ENCODE results near the gene ZBTB7C.

Gene ZBTB7C

DNA sequence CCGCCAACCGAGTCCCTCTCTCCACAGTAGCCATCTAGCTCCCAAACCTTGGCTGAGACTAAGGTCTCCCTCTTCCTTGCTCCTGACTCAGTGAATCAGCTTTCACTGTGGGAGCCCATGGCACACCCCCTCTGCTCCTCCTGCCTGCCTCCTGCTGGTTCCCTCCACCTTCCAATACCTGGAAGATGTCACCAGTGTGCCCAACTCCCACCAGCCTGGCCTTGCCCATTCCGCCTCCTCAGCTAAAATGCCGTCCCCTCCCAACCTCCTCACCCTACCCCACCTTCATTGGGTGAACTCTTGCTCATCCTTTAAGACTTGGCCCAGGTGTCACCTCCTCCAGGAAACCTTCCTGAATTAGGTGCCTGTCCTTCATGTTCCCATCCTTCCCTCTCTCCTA lies 348.8 kb downstream of the ZBTB7C start:
- TF ChIP-seq, protein P1, sequence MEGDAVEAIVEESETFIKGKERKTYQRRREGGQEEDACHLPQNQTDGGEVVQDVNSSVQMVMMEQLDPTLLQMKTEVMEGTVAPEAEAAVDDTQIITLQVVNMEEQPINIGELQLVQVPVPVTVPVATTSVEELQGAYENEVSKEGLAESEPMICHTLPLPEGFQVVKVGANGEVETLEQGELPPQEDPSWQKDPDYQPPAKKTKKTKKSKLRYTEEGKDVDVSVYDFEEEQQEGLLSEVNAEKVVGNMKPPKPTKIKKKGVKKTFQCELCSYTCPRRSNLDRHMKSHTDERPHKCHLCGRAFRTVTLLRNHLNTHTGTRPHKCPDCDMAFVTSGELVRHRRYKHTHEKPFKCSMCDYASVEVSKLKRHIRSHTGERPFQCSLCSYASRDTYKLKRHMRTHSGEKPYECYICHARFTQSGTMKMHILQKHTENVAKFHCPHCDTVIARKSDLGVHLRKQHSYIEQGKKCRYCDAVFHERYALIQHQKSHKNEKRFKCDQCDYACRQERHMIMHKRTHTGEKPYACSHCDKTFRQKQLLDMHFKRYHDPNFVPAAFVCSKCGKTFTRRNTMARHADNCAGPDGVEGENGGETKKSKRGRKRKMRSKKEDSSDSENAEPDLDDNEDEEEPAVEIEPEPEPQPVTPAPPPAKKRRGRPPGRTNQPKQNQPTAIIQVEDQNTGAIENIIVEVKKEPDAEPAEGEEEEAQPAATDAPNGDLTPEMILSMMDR (IDR thresholded peaks at IDR 0.05), result no peak

DNA sequence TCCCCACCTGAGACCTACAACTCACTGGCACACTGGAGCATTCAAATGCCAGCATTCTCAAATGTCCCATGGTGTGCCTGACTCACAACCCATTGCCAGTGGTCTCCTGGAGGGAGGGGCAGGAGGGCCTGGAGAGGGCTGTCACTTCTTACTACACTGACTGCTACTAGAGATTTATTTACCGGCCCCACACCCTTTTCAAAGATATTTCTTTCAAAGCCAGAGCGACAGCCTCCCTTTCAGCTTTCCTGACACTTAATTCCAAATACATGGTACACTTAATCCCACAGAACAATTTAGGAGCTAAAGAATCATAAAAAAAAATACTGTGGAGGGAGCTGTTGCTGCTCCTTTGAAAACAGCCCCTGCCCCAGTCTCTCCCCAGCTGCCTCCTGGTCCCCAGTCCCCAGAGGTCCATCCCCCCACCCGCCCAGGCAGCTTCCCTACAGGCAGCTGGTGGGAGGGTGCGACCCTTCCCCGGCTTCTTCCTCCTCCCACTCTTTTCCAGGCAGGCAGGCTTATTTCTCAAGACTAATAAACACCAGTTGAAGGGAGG lies 349.6 kb downstream of the ZBTB7C start:
- TF ChIP-seq, protein P1 (IDR thresholded peaks at IDR 0.05), result no peak

DNA sequence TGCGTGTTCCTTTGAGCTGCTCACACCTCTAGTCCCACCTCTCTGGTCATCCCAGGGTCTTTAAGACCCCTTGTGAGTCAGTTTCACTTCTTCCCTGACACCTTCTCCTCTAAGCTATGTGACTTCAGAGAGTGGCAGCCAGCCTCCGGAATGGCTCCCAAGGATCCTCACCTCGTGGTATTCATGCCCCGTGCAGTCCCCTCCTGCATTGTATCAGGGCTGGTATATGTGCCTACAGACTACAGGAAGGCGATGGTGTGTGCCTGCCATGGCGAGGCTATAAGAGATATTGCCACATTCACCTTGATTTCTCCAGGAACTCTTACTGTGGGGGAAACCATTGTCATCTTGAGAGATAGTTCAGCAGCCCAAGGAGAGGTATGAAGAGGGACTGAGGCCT lies 350.7 kb downstream of the ZBTB7C start:
- TF ChIP-seq, protein P1 (IDR thresholded peaks at IDR 0.05), result no peak

DNA sequence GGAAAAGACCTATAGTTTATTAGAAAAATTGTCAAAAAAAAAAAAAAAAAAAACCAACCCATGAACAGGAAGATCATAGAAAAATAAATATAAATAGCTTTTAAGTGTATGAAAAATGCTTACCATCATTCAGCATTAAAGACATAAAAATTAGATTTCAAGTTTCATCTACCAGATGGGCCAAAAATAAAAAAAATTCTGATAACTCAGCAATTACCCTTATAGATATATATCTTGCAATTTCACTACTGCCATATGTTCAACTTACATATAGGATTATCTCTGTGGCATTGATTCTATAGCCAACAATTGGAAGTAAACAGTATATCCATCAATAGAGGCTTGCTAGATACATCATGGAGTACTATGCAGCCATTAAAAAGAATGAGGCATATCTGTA lies 352.2 kb downstream of the ZBTB7C start:
- TF ChIP-seq, protein P1 (IDR thresholded peaks at IDR 0.05), result no peak

DNA sequence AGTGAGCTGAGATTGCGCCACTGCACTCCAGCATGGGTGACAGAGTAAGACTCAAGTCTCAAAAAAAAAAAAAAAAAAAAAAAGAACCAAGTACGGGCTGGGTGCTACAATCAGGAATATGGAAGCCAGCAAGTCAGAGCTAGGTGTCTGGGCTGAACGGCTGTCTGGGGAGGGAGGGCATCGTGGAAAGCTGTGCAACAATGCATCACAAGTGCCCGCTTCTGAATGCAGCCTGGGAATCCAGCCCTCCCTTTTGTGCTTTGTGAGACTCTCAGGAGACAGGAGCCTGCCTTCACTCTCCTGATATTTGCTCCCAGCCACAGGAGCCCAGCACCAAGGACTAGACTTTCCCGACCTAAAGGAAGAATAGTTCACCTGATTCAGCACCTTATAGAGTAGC lies 353.8 kb downstream of the ZBTB7C start:
- TF ChIP-seq, protein P1 (IDR thresholded peaks at IDR 0.05), result no peak

DNA sequence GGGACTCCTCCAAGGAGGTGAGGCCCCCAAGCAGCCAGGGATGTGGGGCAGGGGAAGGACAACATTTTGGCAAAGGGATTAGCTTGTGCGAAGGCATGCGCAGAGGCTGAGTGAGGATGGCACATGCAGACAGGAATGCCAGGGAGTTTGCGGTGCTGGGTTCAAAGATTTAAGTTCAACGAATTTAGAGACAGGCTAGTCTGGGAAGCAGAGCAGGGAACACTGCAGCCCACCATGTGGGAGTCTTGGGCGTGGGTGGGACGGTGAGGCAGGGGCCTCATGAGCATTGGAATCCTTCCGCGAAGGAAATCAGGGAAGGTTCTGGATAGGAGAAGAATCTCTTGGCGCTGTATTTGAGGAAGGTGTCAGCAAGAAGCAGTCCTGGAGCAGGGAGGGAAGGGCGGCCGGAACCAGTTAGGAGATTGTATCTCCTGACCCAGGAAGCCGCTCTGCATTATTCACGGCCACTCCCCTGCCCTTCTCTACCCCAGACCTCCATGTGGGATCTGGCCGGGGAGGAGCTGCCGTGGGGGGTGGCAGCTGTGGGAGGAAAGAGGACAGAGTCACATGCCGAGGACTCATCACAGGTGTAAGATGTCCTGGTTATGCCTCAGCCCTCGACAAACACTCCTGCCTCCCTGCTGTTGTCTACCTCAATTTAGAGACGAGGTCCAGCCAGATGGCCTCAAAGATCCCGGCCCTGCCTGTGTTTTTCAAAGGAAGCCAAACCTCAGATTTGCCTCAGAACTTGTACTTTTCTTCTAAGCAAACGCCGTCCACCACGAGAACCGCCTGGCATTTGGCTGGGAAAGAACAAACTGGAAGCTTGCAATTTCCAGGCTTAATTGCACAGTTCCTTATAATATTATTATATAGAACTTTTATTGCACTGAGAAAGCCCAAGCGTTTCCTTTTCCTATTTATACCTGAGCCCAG lies 355.0 kb downstream of the ZBTB7C start:
- TF ChIP-seq, protein P1 (IDR thresholded peaks at IDR 0.05), result no peak

DNA sequence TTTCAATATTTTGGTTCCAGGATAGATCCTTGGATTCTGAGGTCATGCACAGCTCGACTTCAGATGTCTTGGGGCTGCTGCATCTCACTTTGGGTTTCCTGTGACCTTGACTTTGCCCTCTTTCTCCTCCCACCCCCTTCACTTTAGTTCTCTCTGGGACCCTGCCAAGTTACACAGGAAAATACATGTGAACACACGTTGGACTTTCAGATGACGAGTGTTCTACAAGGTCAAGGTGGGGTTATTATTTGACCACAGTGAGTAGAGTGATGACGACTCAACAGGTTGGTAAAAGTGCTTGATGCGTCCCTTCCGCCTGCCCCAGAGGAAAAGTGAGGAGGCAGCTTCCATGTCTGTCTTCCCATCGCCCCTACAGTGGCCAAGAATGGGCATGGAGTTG lies 356.3 kb downstream of the ZBTB7C start:
- TF ChIP-seq, protein P1 (IDR thresholded peaks at IDR 0.05), result no peak

Measured in LNCAP (cell line).